Ramos (cell line): Measurements from ENCODE around the gene COL24A1.

Experiments used
- in situ Hi-C: fragments of 300-500 bp; cut with MboI; formaldehyde crosslinking; loops from one replicate; pipeline ENCODE4 v1.14.3; 2022; ENCODE audit warnings: low sequenced_read_pairs; ENCODE audit not compliant: unreplicated experiment

The COL24A1 gene

DNA sequence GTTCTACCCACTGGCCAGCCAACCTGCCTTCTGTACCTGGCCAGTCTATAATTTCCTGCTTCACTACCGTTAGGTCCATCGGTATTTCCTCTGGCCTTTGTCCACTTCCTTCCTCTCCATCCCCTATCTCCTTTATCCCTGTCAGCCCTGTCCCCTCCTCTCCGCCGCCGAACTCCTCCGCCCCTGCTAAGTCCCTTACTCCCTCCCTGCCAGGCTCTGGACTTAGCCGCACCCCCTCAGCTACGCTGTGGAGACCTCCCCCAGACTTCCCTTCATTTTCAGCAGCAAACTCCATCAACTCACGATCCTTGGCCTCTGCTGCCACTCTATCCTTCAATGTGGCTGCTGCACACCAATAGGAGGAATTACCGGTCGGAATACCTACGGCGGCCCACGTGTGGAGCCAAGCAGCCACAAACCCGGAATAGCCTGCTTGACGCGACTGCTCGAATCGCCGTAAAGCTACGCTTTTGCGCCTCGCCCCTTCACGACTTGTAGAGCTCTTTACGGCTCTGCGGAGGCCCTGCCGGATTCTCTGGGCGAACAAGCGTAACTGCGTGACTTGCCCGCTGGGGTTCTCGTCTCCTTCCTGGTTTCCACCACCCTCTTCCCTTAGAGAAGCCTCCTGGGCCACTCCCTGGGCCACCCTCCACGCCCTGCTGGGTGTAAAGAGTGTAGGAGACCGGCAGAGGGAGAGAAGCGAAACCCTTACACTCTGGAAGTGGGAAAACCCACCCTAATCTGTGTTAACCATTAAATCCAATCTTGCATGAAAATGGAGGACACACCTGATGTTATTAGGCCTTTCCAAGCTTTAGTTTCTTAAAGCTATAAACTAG lies 448.4 kb downstream of the COL24A1 start, which contains the start of gene ZNHIT6:
Gene ZNHIT6 (minus strand): TSS at position 444 of the 839 bp plus-strand sequence. CDS start 149 bp downstream, at position 295.
- in situ Hi-C loops: no loop called here

GRCh38 chr1:85707267-85707989 lies 449.1 kb downstream of the COL24A1 start:
- in situ Hi-C loops: no loop called here

- in situ Hi-C loops: no loop called here
Observed at GRCh38 chr1:85705940-85706339, 450.6 kb downstream of the COL24A1 start.

GRCh38 chr1:85700422-85700821 lies 456.1 kb downstream of the COL24A1 start:
- in situ Hi-C loops: no loop called here

DNA sequence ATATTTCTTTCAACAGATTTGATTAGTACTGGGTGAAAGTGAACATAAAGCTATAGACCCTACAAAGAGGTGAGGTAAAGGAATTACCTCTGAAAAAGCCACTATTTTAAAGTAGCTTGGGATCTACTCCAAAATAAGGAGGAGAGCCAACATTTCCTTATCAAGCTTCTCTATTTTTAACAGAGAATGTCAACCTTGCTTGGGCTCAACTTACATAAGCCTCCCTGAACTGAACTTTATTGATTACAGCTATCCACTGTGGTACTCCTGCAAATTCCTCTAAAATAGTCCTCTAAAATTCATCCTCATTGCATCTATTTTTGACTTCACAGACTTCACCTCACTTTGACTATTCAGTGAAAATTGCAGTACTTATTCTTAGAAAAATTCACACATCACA lies 458.7 kb downstream of the COL24A1 start:
- in situ Hi-C loops: no loop called here

DNA sequence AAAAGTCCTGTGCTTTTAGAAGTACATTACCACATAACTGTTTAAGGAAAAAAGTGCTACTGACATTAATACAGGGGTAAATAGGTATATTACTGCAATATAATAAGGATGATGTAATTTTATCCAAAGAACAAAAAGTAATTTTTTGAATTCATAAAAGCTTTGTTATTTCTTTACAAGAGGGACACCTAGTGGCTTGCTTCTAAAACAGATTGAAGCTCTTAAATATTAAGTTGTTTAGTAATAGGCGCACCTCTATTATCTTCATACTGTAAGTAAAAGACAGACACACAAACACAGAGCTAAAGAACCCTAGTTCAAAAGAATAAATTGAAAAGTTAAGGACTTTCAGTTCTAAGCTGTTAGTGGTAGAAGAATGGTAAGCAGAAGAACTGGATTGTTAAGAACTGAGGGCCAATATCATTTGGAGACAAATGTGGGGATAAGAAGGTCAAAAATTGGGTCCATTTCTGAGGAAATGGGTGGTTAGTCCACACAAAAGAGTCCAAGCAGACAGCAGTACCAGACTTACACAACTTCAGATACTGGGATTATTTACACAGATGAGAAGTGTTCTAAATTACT lies 463.8 kb downstream of the COL24A1 start:
- in situ Hi-C loops: no loop called here

DNA sequence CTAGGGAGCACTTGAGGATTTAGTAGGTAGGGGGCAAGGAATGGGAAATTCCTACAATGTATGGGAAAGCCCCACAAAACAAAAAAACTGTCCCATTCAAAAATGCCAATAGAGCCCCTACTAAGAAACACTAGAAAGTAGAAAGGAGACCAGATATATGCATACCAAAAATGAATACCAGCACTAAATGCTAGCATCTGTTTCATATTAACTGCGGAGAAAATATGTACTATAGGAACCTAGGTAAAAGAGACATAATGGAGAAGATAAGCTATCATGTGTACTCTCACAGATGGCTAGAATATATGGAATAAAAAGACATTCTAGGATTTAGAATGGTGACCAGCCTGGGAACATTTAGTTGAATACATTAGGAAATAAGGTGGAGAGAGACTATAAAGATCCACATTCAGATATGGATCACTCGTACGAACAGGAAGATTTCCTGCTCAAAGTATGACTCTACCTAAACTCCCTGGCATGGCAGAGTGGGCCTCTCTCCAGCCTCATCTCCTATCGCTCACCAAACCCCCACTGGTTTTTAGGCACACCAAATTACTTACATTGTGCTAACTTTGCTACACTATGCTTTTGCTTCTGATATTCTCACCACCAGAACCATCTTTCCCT lies 466.7 kb downstream of the COL24A1 start:
- in situ Hi-C loops: no loop called here

- in situ Hi-C loops: no loop called here
Observed at GRCh38 chr1:85683292-85684025, 473.1 kb downstream of the COL24A1 start.

DNA sequence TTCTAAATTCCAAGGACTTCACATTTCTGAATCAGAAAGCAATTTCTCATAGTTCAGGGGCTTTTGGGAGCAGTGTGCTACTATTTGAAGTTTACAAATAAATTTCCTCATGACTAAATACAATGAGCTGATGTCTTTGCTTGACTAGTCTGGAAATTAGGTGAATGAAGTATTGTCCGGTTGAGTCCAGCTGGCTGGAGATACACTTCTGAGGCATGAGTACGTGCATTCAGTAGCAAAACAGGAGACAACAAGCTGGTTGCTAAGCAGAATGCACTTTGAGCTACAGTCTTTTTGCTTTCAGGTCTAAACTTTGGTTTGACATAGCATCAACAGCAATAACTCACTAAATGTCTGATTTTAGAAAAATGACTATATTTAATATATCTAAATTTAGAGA lies 475.5 kb downstream of the COL24A1 start:
- in situ Hi-C loops: no loop called here
